NCI-H69 (cell line): ENCODE results near the gene PRKAR1B.

ENCODE experiments used
- DNase-seq: peaks from one replicate; lab custom pipeline; 2025; lab: John Stamatoyannopoulos, UW

PRKAR1B gene

GRCh38 chr7:727104-727805 lies at the start of gene PRKAR1B:
Gene PRKAR1B, minus strand, starts transcription at chr7:727281. Its CDS starts 15,776 bp downstream, at chr7:711505.
- DNase-seq, result peak; percentile 72

GRCh38 chr7:776381-776780 lies 49.3 kb upstream of the PRKAR1B start:
- DNase-seq, result no peak

DNA sequence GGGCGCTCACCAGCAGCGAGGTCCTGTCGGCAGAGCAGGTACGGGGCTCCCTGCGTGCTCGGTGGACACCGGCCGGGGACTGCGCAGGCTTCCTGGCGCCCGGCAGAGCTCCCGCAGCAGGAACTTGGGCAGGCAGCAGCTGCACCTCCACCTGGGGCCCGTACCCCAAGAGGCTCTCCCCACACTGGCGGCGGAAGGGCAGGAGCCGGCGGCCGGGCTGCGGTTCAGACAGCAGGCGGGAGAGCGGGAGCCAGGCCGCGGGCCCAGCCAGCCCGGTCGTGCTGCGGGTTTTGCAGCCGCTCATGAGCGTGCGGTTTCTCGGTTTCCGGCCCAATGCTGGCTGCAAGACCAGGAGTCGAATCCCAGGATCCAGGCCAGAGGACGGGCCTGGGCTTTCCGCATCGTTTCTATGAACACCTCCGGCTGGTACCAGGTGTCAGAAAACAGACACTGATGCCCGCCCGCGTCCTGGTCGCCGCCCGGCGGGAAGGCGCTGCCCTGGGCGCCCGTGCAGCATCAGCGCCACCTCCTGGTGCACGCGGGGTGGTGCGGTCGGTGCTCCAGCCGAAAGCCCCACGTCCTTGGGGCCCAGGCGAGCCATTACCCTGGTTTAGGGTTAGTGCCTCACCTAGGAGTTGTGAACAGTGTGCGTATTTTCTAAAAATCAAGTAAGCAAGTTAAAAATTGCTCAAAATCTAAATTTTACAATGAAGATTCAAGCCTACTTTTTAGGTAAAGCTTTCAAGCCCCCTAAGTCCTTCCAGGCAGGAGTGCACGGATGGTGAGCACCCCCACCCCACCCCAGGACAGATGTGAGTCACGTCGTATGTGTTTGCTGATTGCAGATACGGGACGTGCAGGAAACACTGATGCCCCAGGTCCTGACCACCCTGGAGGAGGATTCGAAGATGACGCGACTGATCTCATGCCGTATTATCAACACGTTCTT lies 47.4 kb upstream of the PRKAR1B start:
- DNase-seq, result peak; percentile 47

DNA sequence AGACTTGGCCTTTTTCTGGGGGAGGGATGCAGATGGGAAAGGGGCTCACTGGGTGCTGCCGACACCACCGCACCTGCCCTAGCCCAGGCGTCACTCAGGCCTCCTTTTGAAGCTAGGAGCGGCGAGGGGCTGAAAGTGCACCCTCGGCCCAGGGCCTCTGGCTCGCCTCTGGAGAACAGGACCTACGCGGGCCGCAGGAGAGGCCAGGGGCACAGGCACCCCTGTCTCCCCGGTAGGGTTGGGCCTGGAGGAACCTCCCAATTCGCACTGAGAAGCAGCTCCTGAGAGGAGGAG lies 46.5 kb upstream of the PRKAR1B start:
- DNase-seq, result no peak

DNA sequence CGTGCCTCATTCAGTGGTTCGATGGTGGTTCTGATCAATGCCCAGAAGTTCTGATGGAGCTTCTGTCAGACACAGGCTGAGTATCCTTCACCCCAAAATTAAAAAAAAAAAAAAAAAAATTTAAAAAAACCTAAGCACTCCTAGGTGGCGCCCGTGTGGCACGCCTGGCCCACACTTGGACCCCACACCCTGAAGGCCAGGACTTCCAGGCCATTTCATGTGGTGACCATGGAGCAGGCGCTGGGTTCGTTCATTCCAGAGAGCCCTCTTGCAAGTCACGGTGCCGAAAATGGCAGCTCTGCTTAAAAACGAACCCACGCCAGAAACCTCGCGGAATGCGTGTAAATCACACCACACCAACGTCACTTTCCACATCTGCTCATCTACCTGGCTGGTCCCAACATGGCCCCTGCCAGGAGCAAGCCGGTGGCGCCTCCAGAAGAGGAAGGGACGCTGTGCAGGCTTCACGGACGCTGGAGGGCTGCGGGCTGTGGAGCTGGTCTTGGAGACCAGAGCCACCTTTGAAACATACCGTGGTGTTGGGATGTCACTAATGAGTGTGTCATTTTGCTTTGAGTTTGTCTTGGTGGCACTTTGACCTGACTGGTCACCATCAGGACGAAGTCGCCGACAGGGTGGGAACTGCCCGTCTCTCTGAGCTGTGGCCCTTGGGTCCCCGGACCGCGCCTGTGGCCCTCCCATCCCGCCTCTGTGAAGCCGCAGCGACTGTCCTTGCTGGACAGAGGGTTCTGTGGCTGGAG lies 46.0 kb upstream of the PRKAR1B start:
- DNase-seq, result no peak

DNA sequence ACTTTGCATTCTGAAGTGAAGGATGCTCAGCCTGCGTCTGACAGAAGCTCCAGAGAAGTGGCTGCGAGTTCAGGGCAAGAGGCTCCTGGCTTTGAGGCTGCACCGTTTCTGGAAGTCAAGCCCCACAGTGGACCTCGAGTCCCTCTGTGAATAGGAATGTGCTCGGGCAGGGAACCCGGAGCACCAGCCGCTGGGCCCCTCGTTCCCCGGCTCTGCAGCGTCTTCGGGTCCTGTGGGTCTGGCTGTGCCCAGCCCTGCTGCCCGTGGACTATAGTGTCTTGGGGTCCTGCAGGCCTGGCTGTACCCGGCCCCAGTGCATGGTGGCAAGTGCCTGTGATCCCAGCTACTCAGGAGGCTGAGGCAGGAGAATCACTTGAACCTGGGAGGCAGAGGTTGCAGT lies 45.3 kb upstream of the PRKAR1B start:
- DNase-seq, result no peak

DNA sequence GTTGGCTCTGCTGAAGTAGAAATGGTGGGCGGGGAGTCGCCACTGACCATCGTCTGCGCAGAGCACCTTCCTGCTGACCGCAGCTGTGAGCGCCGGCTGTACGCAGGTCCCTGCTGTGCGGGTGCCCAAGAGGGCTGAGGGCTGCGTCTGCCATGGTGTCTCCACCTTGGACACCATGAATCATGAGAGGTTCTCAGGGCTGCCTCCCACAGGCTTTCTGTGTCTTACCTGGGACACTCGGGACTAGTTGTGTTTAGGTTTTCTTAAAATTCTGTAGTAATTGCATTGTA lies 44.9 kb upstream of the PRKAR1B start:
- DNase-seq, result no peak

GRCh38 chr7:771234-772004 lies 44.3 kb upstream of the PRKAR1B start:
- no peak for DNase-seq

DNA sequence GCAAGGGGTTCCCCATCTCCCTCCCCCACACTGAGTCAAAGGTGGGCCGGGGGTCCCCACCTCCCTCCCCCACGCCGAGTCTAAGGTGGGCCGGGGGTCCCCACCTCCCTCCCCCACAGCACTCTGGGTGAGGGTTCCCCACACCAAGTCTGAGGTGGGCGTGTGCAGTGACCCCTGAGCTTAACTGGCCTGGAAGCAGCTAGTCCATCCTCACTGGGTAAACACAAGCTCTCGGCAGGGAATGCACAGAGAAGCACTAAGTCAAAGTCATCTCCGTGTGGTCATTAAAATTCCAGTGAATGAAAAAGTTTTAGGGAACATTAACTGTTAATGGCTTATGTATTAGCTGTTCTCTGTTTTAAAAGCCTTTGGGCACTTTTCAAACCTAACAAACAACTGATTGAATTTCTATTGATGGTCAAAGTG lies 43.7 kb upstream of the PRKAR1B start:
- no peak for DNase-seq

DNA sequence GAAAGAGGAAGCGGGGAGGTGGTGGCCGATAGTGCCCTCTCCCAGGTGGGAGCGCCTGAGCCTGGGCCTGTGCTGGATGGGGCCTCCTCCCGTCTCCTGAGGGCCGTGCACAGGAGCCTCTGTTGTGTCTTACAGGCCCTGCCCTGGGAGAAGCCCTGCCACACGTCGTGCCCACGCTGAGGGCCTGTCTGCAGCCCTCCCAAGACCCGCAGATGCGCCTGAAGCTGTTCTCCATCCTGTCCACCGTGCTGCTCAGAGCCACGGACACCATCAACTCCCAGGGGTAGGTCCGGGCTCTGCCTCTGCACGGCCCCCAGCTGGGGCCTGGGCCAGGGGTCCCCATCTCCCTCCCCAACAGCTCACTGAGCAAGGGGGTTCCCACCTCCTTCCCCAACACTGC lies 43.3 kb upstream of the PRKAR1B start:
- no peak for DNase-seq

GRCh38 chr7:768881-769504 lies 41.9 kb upstream of the PRKAR1B start:
- peak; percentile 87 for DNase-seq

DNA sequence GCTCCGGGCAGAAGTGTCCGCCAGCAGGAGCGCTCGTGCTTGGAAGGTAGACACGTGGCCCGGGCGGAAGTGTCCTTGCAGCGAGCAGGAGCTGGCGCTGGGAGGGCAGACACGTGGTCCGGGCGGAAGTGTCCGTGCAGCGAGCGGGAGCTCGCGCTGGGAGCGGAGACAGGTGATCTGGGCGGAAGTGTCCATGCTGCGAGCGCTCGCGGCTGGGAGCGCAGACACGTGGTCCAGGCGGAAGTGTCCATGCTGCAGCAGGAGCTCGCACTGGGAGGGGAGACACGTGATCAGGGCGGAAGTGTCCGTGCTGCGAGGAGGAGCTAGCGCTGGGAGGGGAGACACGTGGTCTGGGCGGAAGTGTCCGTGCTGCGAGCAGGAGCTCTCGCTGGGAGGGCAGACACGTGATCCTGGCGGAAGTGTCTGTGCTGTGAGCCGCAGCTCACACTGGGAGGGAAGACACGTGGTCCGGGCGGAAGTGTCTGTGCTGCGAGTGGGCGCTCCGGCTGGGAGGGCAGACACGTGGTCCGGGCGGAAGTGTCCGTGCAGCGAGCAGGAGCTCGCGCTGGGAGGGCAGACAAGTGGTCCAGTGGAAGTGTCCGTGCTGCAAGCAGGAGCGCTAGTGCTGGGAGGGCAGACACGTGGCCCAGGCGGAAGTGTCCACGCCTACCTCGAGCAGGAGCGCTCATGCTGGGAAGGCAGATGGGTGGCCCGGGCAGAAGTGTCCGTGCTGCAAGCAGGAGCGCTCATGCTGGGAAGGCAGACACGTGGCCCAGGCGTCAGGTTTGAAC lies 41.1 kb upstream of the PRKAR1B start:
- peak; percentile 100 for DNase-seq

DNA sequence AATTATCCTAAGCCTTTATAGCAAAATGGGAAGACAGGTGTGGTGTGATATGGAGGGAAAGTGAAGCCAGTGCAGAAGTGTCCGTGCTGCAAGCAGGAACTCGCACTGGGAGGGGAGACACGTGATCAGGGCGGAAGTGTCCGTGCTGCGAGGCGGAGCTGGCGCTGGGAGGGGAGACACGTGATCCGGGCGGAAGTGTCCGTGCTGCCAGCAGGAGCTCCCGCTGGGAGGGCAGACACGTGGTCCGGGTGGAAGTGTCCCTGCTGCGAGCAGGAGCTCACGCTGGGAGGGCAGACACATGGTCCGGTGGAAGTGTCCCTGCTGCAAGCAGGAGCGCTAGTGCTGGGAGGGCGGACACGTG lies 40.5 kb upstream of the PRKAR1B start:
- DNase-seq, result peak; percentile 99

DNA sequence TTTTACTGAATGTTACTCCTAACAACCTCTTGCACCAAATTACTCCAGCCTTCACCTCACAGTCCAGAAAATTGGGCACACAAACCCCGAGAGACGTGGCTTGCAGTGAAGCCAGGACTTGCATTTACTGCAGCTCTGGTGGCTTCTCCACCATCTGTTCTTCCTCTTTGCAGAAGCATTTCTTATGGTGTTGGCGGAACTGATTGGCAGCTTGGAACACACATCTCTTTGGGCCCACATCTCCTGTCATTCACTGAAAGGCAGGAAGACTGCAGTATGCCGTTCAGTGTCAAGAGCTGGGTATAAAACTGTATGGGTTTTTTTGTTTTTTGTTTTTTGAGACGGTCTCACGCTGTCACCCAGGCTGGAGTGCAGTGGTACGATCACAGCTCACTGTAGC lies 38.3 kb upstream of the PRKAR1B start:
- DNase-seq, result no peak

GRCh38 chr7:763762-764161 lies 36.7 kb upstream of the PRKAR1B start:
- no peak for DNase-seq

GRCh38 chr7:762885-763284 lies 35.8 kb upstream of the PRKAR1B start:
- DNase-seq, result no peak

DNA sequence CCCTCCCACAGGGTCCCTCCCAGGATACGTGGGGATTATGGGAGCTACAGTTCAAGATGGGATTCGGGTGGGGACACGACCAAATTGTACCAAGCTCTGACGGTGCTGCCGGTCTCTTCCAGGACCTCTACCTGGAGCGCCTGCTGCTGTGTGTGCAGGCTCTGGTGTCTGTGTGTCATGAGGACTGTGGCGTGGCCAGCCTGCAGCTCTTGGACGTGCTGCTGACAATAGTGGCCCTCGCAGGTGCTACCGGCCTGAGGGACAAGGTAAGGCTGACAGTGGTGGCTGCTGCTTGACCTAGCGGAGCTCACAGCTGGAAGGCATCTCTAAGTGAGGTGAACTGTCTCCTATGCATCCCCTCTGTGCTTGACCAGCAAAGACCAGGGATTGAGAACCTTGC lies 34.5 kb upstream of the PRKAR1B start:
- no peak for DNase-seq

DNA sequence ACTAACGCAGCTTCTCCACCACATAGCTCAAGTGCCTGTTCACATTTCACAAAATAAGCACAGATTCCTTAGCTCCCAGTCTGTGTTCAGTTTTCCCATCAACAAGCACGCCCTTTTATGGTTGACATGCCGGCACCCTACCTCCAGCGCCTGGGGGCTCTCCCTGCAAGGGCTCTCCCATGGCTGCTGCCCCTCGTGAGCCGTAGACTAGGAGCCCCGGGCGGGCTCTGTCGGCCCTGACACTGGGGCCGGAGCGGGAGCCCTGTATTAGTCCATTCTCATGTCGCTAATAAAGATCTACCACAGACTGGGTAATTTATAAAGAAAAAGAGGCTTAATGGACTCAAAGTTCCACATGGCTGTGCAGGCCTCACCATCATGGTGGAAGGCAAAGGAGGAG lies 34.0 kb upstream of the PRKAR1B start:
- DNase-seq, result no peak

DNA sequence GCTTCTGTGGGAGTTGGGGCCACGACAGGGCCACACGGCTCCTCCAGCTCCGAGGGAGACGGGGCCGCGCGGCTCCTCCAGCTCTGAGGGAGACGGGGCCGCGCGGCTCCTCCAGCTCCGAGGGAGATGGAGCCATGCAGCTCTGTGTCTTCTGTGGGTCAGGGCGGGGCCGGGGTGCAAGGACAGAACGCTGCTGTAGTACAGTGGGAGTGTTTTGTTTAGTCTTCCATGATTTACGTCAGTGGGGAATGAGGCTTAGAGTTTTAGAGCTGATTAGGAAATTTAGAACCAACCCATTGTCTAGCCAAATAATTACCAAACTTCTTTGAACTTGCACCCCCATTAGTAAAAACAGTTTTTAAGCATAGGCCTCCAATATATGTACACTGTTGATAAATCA lies 32.9 kb upstream of the PRKAR1B start:
- DNase-seq, result no peak

GRCh38 chr7:759569-759968 lies 32.5 kb upstream of the PRKAR1B start:
- no peak for DNase-seq

GRCh38 chr7:757741-758163 lies 30.7 kb upstream of the PRKAR1B start:
- no peak for DNase-seq
